ENCODE measurements around the gene ANKFN1. TPM values are rescaled to one million over a fixed set of nuclear protein-coding genes. Genes with fewer than 3 reads are reported as not detected.

ANKFN1 gene
- total RNA-seq, 1 experiment from 2014 or later = not detected

- no peak overlapping the region for H3K27ac Mint-ChIP-seq (ENCODE audit: unreplicated experiment)
- H3K4me3 Mint-ChIP-seq (ENCODE audit: low read depth, unreplicated experiment) = no peak overlapping the region
- DNase-seq = no peak
- CTCF ChIA-PET = no interaction called here
- no peaks in the 10 kb centered on the region for H3K4me1 Mint-ChIP-seq (ENCODE audit: low read depth, unreplicated experiment)
- TF ChIP-seq CTCF (IDR thresholded peaks at IDR 0.05; ENCODE audit: unreplicated experiment) = no peak
- BruUV-seq (replicated peaks) = no TSS peak
- no peaks in the 10 kb centered on the region for H3K36me3 Mint-ChIP-seq (ENCODE audit: insufficient read depth, unreplicated experiment)
- intact Hi-C loops (cut with micrococcal nuclease; ENCODE audit: unreplicated experiment) = no loop called here
- H3K9me3 Mint-ChIP-seq (ENCODE audit: low read depth, unreplicated experiment) = no peaks in the 10 kb centered on the region
- H3K27me3 Mint-ChIP-seq (ENCODE audit: unreplicated experiment) = peaks cover 49% of the 10 kb centered on the region
Measured at GRCh38 chr17:56540836-56541235, 387.6 kb downstream of the ANKFN1 start.

- CTCF ChIA-PET = no interaction called here
- no peak for DNase-seq
- Mint-ChIP-seq H3K27ac (ENCODE audit: unreplicated experiment) (no peak overlapping the region), H3K36me3 (ENCODE audit: insufficient read depth, unreplicated experiment) (no peaks in the 10 kb centered on the region), H3K9me3 (ENCODE audit: low read depth, unreplicated experiment) (no peaks in the 10 kb centered on the region), H3K27me3 (ENCODE audit: unreplicated experiment) (peaks cover 60% of the 10 kb centered on the region), H3K4me3 (ENCODE audit: low read depth, unreplicated experiment) (no peak overlapping the region), H3K4me1 (ENCODE audit: low read depth, unreplicated experiment) (no peaks in the 10 kb centered on the region)
- no TSS peak for BruUV-seq (replicated peaks)
- TF ChIP-seq CTCF (IDR thresholded peaks at IDR 0.05; ENCODE audit: unreplicated experiment) = no peak
- intact Hi-C loops (cut with micrococcal nuclease; ENCODE audit: unreplicated experiment) = no loop called here
Measured at GRCh38 chr17:56543280-56543679, 390.0 kb downstream of the ANKFN1 start.

GRCh38 chr17:56545106-56545505 lies 391.8 kb downstream of the ANKFN1 start:
- no TSS peak for BruUV-seq (replicated peaks)
- Mint-ChIP-seq H3K4me1 (ENCODE audit: low read depth, unreplicated experiment) (no peaks in the 10 kb centered on the region), H3K4me3 (ENCODE audit: low read depth, unreplicated experiment) (no peak overlapping the region), H3K27ac (ENCODE audit: unreplicated experiment) (no peak overlapping the region), H3K9me3 (ENCODE audit: low read depth, unreplicated experiment) (peaks cover 2% of the 10 kb centered on the region), H3K27me3 (ENCODE audit: unreplicated experiment) (peaks cover 61% of the 10 kb centered on the region), H3K36me3 (ENCODE audit: insufficient read depth, unreplicated experiment) (no peaks in the 10 kb centered on the region)
- TF ChIP-seq CTCF (IDR thresholded peaks at IDR 0.05; ENCODE audit: unreplicated experiment) = no peak
- CTCF ChIA-PET = no interaction called here
- intact Hi-C loops (cut with micrococcal nuclease; ENCODE audit: unreplicated experiment) = no loop called here
- DNase-seq = no peak

GRCh38 chr17:56545930-56546329 lies 392.7 kb downstream of the ANKFN1 start:
- H3K36me3 Mint-ChIP-seq (ENCODE audit: insufficient read depth, unreplicated experiment) = no peaks in the 10 kb centered on the region

More at GRCh38 chr17:56545930-56546329, 392.7 kb downstream of the ANKFN1 start:
- no peak for TF ChIP-seq CTCF (IDR thresholded peaks at IDR 0.05; ENCODE audit: unreplicated experiment)
- peaks cover 2% of the 10 kb centered on the region for H3K9me3 Mint-ChIP-seq (ENCODE audit: low read depth, unreplicated experiment)
- peaks cover 65% of the 10 kb centered on the region for H3K27me3 Mint-ChIP-seq (ENCODE audit: unreplicated experiment)
- DNase-seq = no peak
- BruUV-seq (replicated peaks) = no TSS peak
- CTCF ChIA-PET = no interaction called here
- no peaks in the 10 kb centered on the region for H3K4me1 Mint-ChIP-seq (ENCODE audit: low read depth, unreplicated experiment)
- no peak overlapping the region for H3K4me3 Mint-ChIP-seq (ENCODE audit: low read depth, unreplicated experiment)
- no peak overlapping the region for H3K27ac Mint-ChIP-seq (ENCODE audit: unreplicated experiment)
- intact Hi-C loops (cut with micrococcal nuclease; ENCODE audit: unreplicated experiment) = no loop called here

Measured in Calu3 (cell line).